Esophagus muscularis mucosa (tissue), 4 donors: ENCODE data around the gene TNFRSF6B. TPM values are rescaled to one million over a fixed set of nuclear protein-coding genes. Genes with fewer than 3 reads are reported as not detected.
"Not testable (repeated sequence)": the region's sequence is repeated elsewhere in the genome, so short reads cannot be mapped to it uniquely, and the experiment has no call there.

Source experiments
- DNase-seq: peaks from one replicate; pipeline ENCODE4 v3.0.0-alpha.2; 2017; ENCODE audit errors: extremely low spot score
- H3K27ac ChIP-seq, 4 donors: fragments of 200-600 bp; sonication (generic); replicated peaks in 1 of 4; 1 replicate in 3 of 4; 2 replicates in 1 of 4; pipeline ENCODE4 v1.5.1; 2016 to 2019; ENCODE audit warnings: mild to moderate bottlenecking in 1 of 4
- H3K27me3 ChIP-seq, 4 donors: fragments of 200-600 bp; sonication (generic); one replicate each; pipeline versions ENCODE4 v1.5.1 to v1.6.0; 2016 to 2019
- H3K36me3 ChIP-seq, 4 donors: fragments of 200-600 bp; sonication (generic); one replicate each; pipeline ENCODE4 v1.5.1; 2016 to 2019
- H3K4me1 ChIP-seq, 4 donors: fragments of 200-600 bp; sonication (generic); one replicate each; pipeline ENCODE4 v1.5.1; 2016 to 2019
- H3K4me3 ChIP-seq, 4 donors: fragments of 200-600 bp; sonication (generic); 1 replicate in 2 of 4; 2 replicates in 2 of 4; pipeline ENCODE4 v1.5.1; 2016 to 2019; ENCODE audit warnings: mild to moderate bottlenecking in 4 of 4, moderate library complexity in 1 of 4
- H3K9me3 ChIP-seq, 4 donors: fragments of 200-600 bp; sonication (generic); 1 replicate in 3 of 4; 2 replicates in 1 of 4; pipeline ENCODE4 v1.5.1; 2016 to 2019
- CTCF ChIP-seq, 3 experiments: fragments of 200-600 bp in 2 of 3; fragments of 450-650 bp in 1 of 3; sonication (generic) in 2 of 3; IDR thresholded peaks; one replicate each; pipeline ENCODE4 v1.5.1; 2017 to 2019; ENCODE audit warnings: antibody characterized with exemption in 3 of 3, mild to moderate bottlenecking in 2 of 3, moderate library complexity in 1 of 3
- EP300 ChIP-seq: sonication (generic); formaldehyde crosslinking; IDR thresholded peaks from one replicate; pipeline ENCODE4 v1.6.1; 2017; ENCODE audit warnings: antibody characterized with exemption
- POLR2A ChIP-seq: fragments of 450-650 bp; IDR thresholded peaks from one replicate; pipeline ENCODE4 v1.6.1; 2017; ENCODE audit warnings: antibody characterized with exemption, moderate library complexity, mild to moderate bottlenecking, low read depth
- POLR2AphosphoS5 ChIP-seq, 2 donors: sonication (generic); formaldehyde crosslinking; IDR thresholded peaks; one replicate each; pipeline ENCODE4 v1.6.1; 2017; ENCODE audit warnings: antibody characterized with exemption in 2 of 2
- WGBS: methylation state at CpG from one replicate; pipeline ENCODE4 v1.1.5; 2018; 5-methylcytosine and 5-hydroxymethylcytosine counted together
- intact Hi-C: fragments of 100-400 bp; cut with DNase I; formaldehyde crosslinking; loops from one replicate; pipeline ENCODE4 v1.15.1; 2023
- total RNA-seq, 4 donors: library from RNA; depleted of rRNA; stranded (reverse); fragments of >200 nt; gene quantifications; one replicate each; pipeline versions ENCODE4 v1.1.0 to v1.2.1, GENCODE V29; 2016

TNFRSF6B gene
- total RNA-seq, 4 donors from 2014 or later: 5.0 to 67.8 (median 26.5) TPM

- TF ChIP-seq EP300: no peak
- no peak for TF ChIP-seq POLR2A
- no peak for TF ChIP-seq CTCF (IDR thresholded peaks at IDR 0.05)
- TF ChIP-seq POLR2AphosphoS5 (IDR thresholded peaks at IDR 0.05): no peak
- intact Hi-C loops: no loop called here
- Histone ChIP-seq H3K36me3 (peaks cover 36 to 88% (median 79%) of the 10 kb centered on the region in 4 donors), H3K27ac (no peak overlapping the region), H3K4me3 (no peak overlapping the region), H3K27me3 (no peaks in the 10 kb centered on the region), H3K4me1 (peaks cover 0 to 11% (median 0%) of the 10 kb centered on the region in 4 donors), H3K9me3 (no peaks in the 10 kb centered on the region)
- DNase-seq: no peak
- 97% methylated on average over 4 of the region's 14 CpGs for WGBS
Measured at GRCh38 chr20:63665708-63666107, 30.7 kb upstream of the TNFRSF6B start.

GRCh38 chr20:63667858-63668257 is 28.6 kb upstream of the TNFRSF6B start:
- H3K27ac ChIP-seq: no peak overlapping the region
- peaks cover 29 to 85% (median 67%) of the 10 kb centered on the region in 4 donors for H3K36me3 ChIP-seq
- 93% methylated on average over 16 of the region's 16 CpGs for WGBS
- H3K4me1 ChIP-seq: peaks cover 0 to 11% (median 0%) of the 10 kb centered on the region in 4 donors
- DNase-seq: no peak
- H3K27me3 ChIP-seq: no peaks in the 10 kb centered on the region
- TF ChIP-seq EP300 (no peak), POLR2AphosphoS5 (IDR thresholded peaks at IDR 0.05) (no peak), POLR2A (no peak)
- H3K9me3 ChIP-seq: no peaks in the 10 kb centered on the region
- intact Hi-C loops: no loop called here
- H3K4me3 ChIP-seq: no peak overlapping the region

GRCh38 chr20:63668351-63668750 is 28.1 kb upstream of the TNFRSF6B start:
- Histone ChIP-seq H3K9me3 (no peaks in the 10 kb centered on the region), H3K27ac (no peak overlapping the region), H3K4me1 (peaks cover 0 to 11% (median 0%) of the 10 kb centered on the region in 4 donors), H3K27me3 (no peaks in the 10 kb centered on the region), H3K36me3 (peaks cover 24 to 85% (median 67%) of the 10 kb centered on the region in 4 donors), H3K4me3 (no peak overlapping the region)
- 94% methylated on average over 11 of the region's 11 CpGs for WGBS
- intact Hi-C loops: no loop called here
- TF ChIP-seq POLR2A (no peak), POLR2AphosphoS5 (IDR thresholded peaks at IDR 0.05) (no peak), EP300 (no peak), CTCF (IDR thresholded peaks at IDR 0.05) (no peak)
- DNase-seq: no peak

GRCh38 chr20:63671695-63672094 is 24.8 kb upstream of the TNFRSF6B start:
- H3K27ac ChIP-seq, H3K9me3 ChIP-seq, DNase-seq, H3K4me3 ChIP-seq, intact Hi-C loops, H3K27me3 ChIP-seq, H3K4me1 ChIP-seq: not testable (repeated sequence)
- peaks cover 27 to 85% (median 67%) of the 10 kb centered on the region in 4 donors for H3K36me3 ChIP-seq
- WGBS: 96% methylated on average over 12 of the region's 12 CpGs

GRCh38 chr20:63672666-63673065 is 23.8 kb upstream of the TNFRSF6B start:
- intact Hi-C loops: no loop called here
- Histone ChIP-seq H3K27me3 (no peaks in the 10 kb centered on the region), H3K36me3 (peaks cover 23 to 83% (median 66%) of the 10 kb centered on the region in 4 donors)

GRCh38 chr20:63673951-63674350 is 22.5 kb upstream of the TNFRSF6B start:
- 97% methylated on average over 6 of the region's 14 CpGs for WGBS
- peaks cover 23 to 83% (median 65%) of the 10 kb centered on the region in 4 donors for H3K36me3 ChIP-seq
- H3K27me3 ChIP-seq: no peaks in the 10 kb centered on the region
- no peaks in the 10 kb centered on the region for H3K9me3 ChIP-seq
- TF ChIP-seq CTCF (IDR thresholded peaks at IDR 0.05) (no peak), POLR2AphosphoS5 (IDR thresholded peaks at IDR 0.05) (no peak), POLR2A (no peak), EP300 (no peak)
- no peaks in the 10 kb centered on the region for H3K4me1 ChIP-seq
- H3K4me3 ChIP-seq: no peak overlapping the region
- DNase-seq: no peak
- intact Hi-C loops: no loop called here
- H3K27ac ChIP-seq: no peak overlapping the region

More at GRCh38 chr20:63672666-63673065, 23.8 kb upstream of the TNFRSF6B start:
- Histone ChIP-seq H3K4me1 (no peaks in the 10 kb centered on the region), H3K4me3 (no peak overlapping the region), H3K27ac (no peak overlapping the region), H3K9me3 (no peaks in the 10 kb centered on the region)
- TF ChIP-seq EP300 (no peak), POLR2AphosphoS5 (IDR thresholded peaks at IDR 0.05) (no peak)
- WGBS: 95% methylated on average over 7 of the region's 10 CpGs
- no peak for DNase-seq
